Prostate gland (tissue), 2 donors: Measurements from ENCODE around the gene LRRN3.

ENCODE experiments used
- CTCF ChIP-seq, 4 experiments: fragments of 200-600 bp in 2 of 4; fragments of 450-650 bp in 2 of 4; sonication (generic) in 2 of 4; IDR thresholded peaks; 1 replicate in 3 of 4; 2 replicates in 1 of 4; pipeline ENCODE4 v1.5.1; 2016 to 2019; ENCODE audit warnings: antibody characterized with exemption in 4 of 4, mild to moderate bottlenecking in 2 of 4, moderate library complexity in 2 of 4
- POLR2A ChIP-seq: fragments of 450-650 bp; IDR thresholded peaks from one replicate; pipeline ENCODE4 v1.6.1; 2016; ENCODE audit warnings: antibody characterized with exemption, mild to moderate bottlenecking
- POLR2AphosphoS5 ChIP-seq: sonication (generic); formaldehyde crosslinking; IDR thresholded peaks from one replicate; pipeline ENCODE4 v1.6.1; 2017; ENCODE audit warnings: antibody characterized with exemption

GRCh38 chr7:111081546-111082267, 9.2 kb upstream of the LRRN3 start:
- no peak for TF ChIP-seq CTCF (IDR thresholded peaks at IDR 0.05)
- no peak for TF ChIP-seq POLR2A
- no peak for TF ChIP-seq POLR2AphosphoS5
